H1 (cell line): ENCODE data around the gene GMPPA. TPM values are rescaled to one million over a fixed set of nuclear protein-coding genes. Genes with fewer than 3 reads are reported as not detected.

Experiments used
- ATF2 ChIP-seq: IDR thresholded peaks from 2 replicates; pipeline ENCODE4 v1.6.1; 2012; ENCODE audit warnings: low read length, inconsistent platforms
- CHD2 ChIP-seq: IDR thresholded peaks from 2 replicates; pipeline ENCODE4 v1.6.1; 2012; ENCODE audit warnings: low read length, improper control_type of control experiment
- EP300 ChIP-seq, 2 experiments: IDR thresholded peaks; 1 replicate in 1 of 2; 2 replicates in 1 of 2; pipeline ENCODE4 v1.6.1; 2011 to 2012; ENCODE audit warnings: low read depth in 2 of 2, low read length in 2 of 2, mild to moderate bottlenecking in 2 of 2, borderline replicate concordance in 1 of 2, inconsistent platforms in 1 of 2, moderate library complexity in 1 of 2
- SP4 ChIP-seq: IDR thresholded peaks from 2 replicates; pipeline ENCODE4 v1.6.1; 2012; ENCODE audit warnings: low read length, inconsistent platforms
- polyA plus RNA-seq, 7 experiments: library from polyadenylated mRNA; depleted of rRNA in 3 of 7; stranded (reverse) in 5 of 7; unstranded in 2 of 7; fragments of >200 nt in 5 of 7; fragments of 200-250 nt in 2 of 7; gene quantifications; 1 replicate in 5 of 7; 2 replicates in 1 of 7; 4 replicates in 1 of 7; pipeline versions ENCODE4 v1.2.1 to v1.2.3, GENCODE V29; 2011 to 2013; ENCODE audit warnings: missing spikeins in 2 of 7, mixed read lengths in 2 of 7
- total RNA-seq: library from RNA; stranded (reverse); fragmentation: NEBNext Ultra II Directional; extraction: Animal tissue kit (Norgen Biotek cat#: 25700); gene quantifications from 2 replicates; pipeline ENCODE4 v1.2.1, GENCODE V29; 2021

The GMPPA gene
- total and polyA plus RNA-seq, 2 of the 8 experiments (the other 6 are each of a cell fraction or from before 2014, with no cell fraction given): 34.3 to 98.8 TPM

- TF ChIP-seq ATF2 (no peak), SP4 (no peak), EP300 (IDR thresholded peaks at IDR 0.05; ENCODE audit: borderline replicate concordance in 1 of 2, low read depth in 2 of 2, low read length in 2 of 2) (no peak), CHD2 (no peak)
- TF ChIP-seq, all 59 proteins: peak for 0
Observed at GRCh38 chr2:219538956-219539788, 40.5 kb downstream of the GMPPA start (continued).
